Loucy (cell line): Measurements from ENCODE around the gene SPAST.
"Not testable (repeated sequence)": the region's sequence is repeated elsewhere in the genome, so short reads cannot be mapped to it uniquely, and the experiment has no call there.

Experiments
- H2AFZ ChIP-seq: fragments of 200-600 bp; sonication (generic); 2 replicates; pipeline ENCODE4 v1.6.0; 2016; ENCODE audit warnings: antibody characterized with exemption, mild to moderate bottlenecking, low read length, moderate library complexity
- H3F3A ChIP-seq: fragments of 200-600 bp; 2 replicates; pipeline ENCODE4 v1.6.0; 2016; ENCODE audit warnings: antibody characterized with exemption, low read depth, mild to moderate bottlenecking
- H3K27me3 ChIP-seq: fragments of 200-600 bp; sonication (generic); 2 replicates; pipeline ENCODE4 v1.6.1; 2014; ENCODE audit warnings: low read length, mild to moderate bottlenecking; ENCODE audit not compliant: insufficient read depth, poor library complexity, severe bottlenecking
- H3K36me3 ChIP-seq: fragments of 200-600 bp; sonication (generic); 2 replicates; pipeline ENCODE4 v1.6.1; 2016; ENCODE audit warnings: low read length; ENCODE audit not compliant: insufficient read depth
- H3K4me1 ChIP-seq: fragments of 200-600 bp; sonication (generic); 2 replicates; pipeline ENCODE4 v1.5.1; 2014; ENCODE audit warnings: low read length, mild to moderate bottlenecking; ENCODE audit not compliant: insufficient read depth, poor library complexity, severe bottlenecking
- H3K4me2 ChIP-seq: fragments of 200-600 bp; sonication (generic); 2 replicates; pipeline ENCODE4 v1.6.0; 2014; ENCODE audit warnings: antibody characterized with exemption, low read length, low read depth, mild to moderate bottlenecking; ENCODE audit not compliant: poor library complexity, severe bottlenecking
- H3K4me3 ChIP-seq: fragments of 200-600 bp; sonication (generic); 2 replicates; pipeline ENCODE4 v1.5.1; 2014; ENCODE audit warnings: low read length, mild to moderate bottlenecking, mixed read lengths; ENCODE audit not compliant: poor library complexity, severe bottlenecking
- H3K79me2 ChIP-seq: fragments of 200-600 bp; sonication (generic); 2 replicates; pipeline ENCODE4 v1.6.1; 2014; ENCODE audit warnings: low read length; ENCODE audit not compliant: insufficient read depth
- H3K9ac ChIP-seq: fragments of 200-600 bp; sonication (generic); 2 replicates; pipeline ENCODE4 v1.6.0; 2014; ENCODE audit warnings: mild to moderate bottlenecking, low read depth, low read length, moderate library complexity; ENCODE audit not compliant: poor library complexity, severe bottlenecking
- H3K9me2 ChIP-seq: fragments of 200-600 bp; sonication (generic); replicated peaks from 2 replicates; pipeline ENCODE4 v1.6.1; 2016; ENCODE audit warnings: low read depth, low read length, mixed read lengths
- H3K9me3 ChIP-seq: fragments of 200-600 bp; sonication (generic); 2 replicates; pipeline ENCODE4 v1.6.1; 2014; ENCODE audit warnings: mild to moderate bottlenecking, antibody characterized with exemption, low read length, low read depth; ENCODE audit not compliant: insufficient read depth
- H4K20me1 ChIP-seq: fragments of 200-600 bp; sonication (generic); 2 replicates; pipeline ENCODE4 v1.6.0; 2014; ENCODE audit warnings: antibody characterized with exemption, low read length, mild to moderate bottlenecking; ENCODE audit not compliant: insufficient read depth, poor library complexity, severe bottlenecking
- CTCF ChIP-seq: fragments of 200-600 bp; sonication (generic); conservative IDR thresholded peaks from 2 replicates; pipeline ENCODE4 v1.5.1; 2014; ENCODE audit warnings: mild to moderate bottlenecking, antibody characterized with exemption, low read length
- EZH2phosphoT487 ChIP-seq: fragments of 200-600 bp; IDR thresholded peaks from 2 replicates; pipeline ENCODE4 v1.6.1; 2018; ENCODE audit warnings: antibody characterized with exemption, mild to moderate bottlenecking, moderate library complexity, borderline replicate concordance

Gene SPAST

GRCh38 chr2:32136097-32136496 is 72.7 kb downstream of the SPAST start:
- TF ChIP-seq CTCF = no peak
- no peak for TF ChIP-seq EZH2phosphoT487
- Histone ChIP-seq H3K4me1 (no peaks in the 10 kb centered on the region), H3K4me2 (no peak overlapping the region), H3K36me3 (peaks cover 51% of the 10 kb centered on the region; the same call in 1 of the 2 replicates), H4K20me1 (no peaks in the 10 kb centered on the region), H3K9me2 (no peaks in the 10 kb centered on the region), H2AFZ (no peak overlapping the region), H3K27me3 (no peaks in the 10 kb centered on the region), H3K4me3 (no peak overlapping the region), H3K9me3 (no peaks in the 10 kb centered on the region), H3F3A (no peaks in the 10 kb centered on the region), H3K79me2 (no peaks in the 10 kb centered on the region), H3K9ac (no peak overlapping the region)

GRCh38 chr2:32151544-32151943 is 88.2 kb downstream of the SPAST start:
- H4K20me1 ChIP-seq, H3F3A ChIP-seq, H3K9me3 ChIP-seq, H3K4me2 ChIP-seq, H3K9me2 ChIP-seq, H3K4me1 ChIP-seq, H3K9ac ChIP-seq, H3K4me3 ChIP-seq, H3K27me3 ChIP-seq, H3K79me2 ChIP-seq, H2AFZ ChIP-seq: not testable (repeated sequence)
- H3K36me3 ChIP-seq = peaks cover 23% of the 10 kb centered on the region; the same call in 1 of the 2 replicates

- peaks cover 12% of the 10 kb centered on the region; the same call in 1 of the 2 replicates for H3K36me3 ChIP-seq
- peaks cover 4% of the 10 kb centered on the region; the same call in 1 of the 2 replicates for H3K79me2 ChIP-seq
- no peak overlapping the region for H3K9ac ChIP-seq
- H3K27me3 ChIP-seq = no peaks in the 10 kb centered on the region
- H3K4me2 ChIP-seq = no peak overlapping the region
- H3K4me3 ChIP-seq = no peak overlapping the region
- no peak for TF ChIP-seq CTCF
- TF ChIP-seq EZH2phosphoT487 = no peak
- H3K9me3 ChIP-seq = no peaks in the 10 kb centered on the region
- H2AFZ ChIP-seq = no peak overlapping the region
- H3K9me2 ChIP-seq = no peaks in the 10 kb centered on the region
- H4K20me1 ChIP-seq = no peaks in the 10 kb centered on the region
- H3F3A ChIP-seq = no peaks in the 10 kb centered on the region
- H3K4me1 ChIP-seq = peaks cover 3% of the 10 kb centered on the region
Observed at GRCh38 chr2:32159678-32160077, 96.3 kb downstream of the SPAST start.

- Histone ChIP-seq H3K36me3 (peaks cover 5% of the 10 kb centered on the region; the same call in 1 of the 2 replicates), H3K4me3 (no peak overlapping the region), H3K27me3 (no peaks in the 10 kb centered on the region), H3K4me2 (no peak overlapping the region), H3K9ac (no peak overlapping the region), H3F3A (no peaks in the 10 kb centered on the region), H2AFZ (no peak overlapping the region), H3K79me2 (peaks cover 16% of the 10 kb centered on the region), H3K9me2 (no peaks in the 10 kb centered on the region), H4K20me1 (no peaks in the 10 kb centered on the region), H3K4me1 (peaks cover 8% of the 10 kb centered on the region), H3K9me3 (no peaks in the 10 kb centered on the region)
- TF ChIP-seq EZH2phosphoT487 (no peak), CTCF (no peak)
Observed at GRCh38 chr2:32161296-32161695, 97.9 kb downstream of the SPAST start.

- H3K9ac ChIP-seq, H3K9me3 ChIP-seq, H3K9me2 ChIP-seq, H3F3A ChIP-seq, H4K20me1 ChIP-seq, H3K27me3 ChIP-seq, H3K36me3 ChIP-seq, H2AFZ ChIP-seq: not testable (repeated sequence)
- Histone ChIP-seq H3K4me1 (peaks cover 20% of the 10 kb centered on the region), H3K4me2 (peak overlapping the region; percentile 95), H3K79me2 (peaks cover 34% of the 10 kb centered on the region), H3K4me3 (peak overlapping the region; percentile 80)
Observed at GRCh38 chr2:32164254-32164653, 100.9 kb downstream of the SPAST start.
